A673 (cell line): ENCODE data around the gene ABI1. TPM values are rescaled to one million over a fixed set of nuclear protein-coding genes. Genes with fewer than 3 reads are reported as not detected.

ENCODE experiments used
- BruUV-seq: library from RNA; stranded (reverse); fragments of 400-500 nt; replicated peaks from 2 replicates; lab custom pipeline; 2021; lab: Mats Ljungman, UMichigan
- CTCF ChIA-PET: fragments of 300-600 bp; sonication (Branson Sonifier 250); formaldehyde crosslinking; loops from one replicate; lab custom pipeline; 2022; ENCODE audit warnings: antibody characterized with exemption; lab: Charles Lee
- POLR2A ChIA-PET: fragments of 300-600 bp; sonication (Branson Sonifier 250); formaldehyde crosslinking; loops from one replicate; lab custom pipeline; 2022; ENCODE audit warnings: antibody characterized with exemption; ENCODE audit not compliant: low non-redundant PET; lab: Charles Lee
- DNase-seq: peaks from one replicate; pipeline ENCODE4 v3.0.0-alpha.2; 2015; ENCODE audit warnings: low spot score
- H3K27ac ChIP-seq: fragments of 200-600 bp; sonication (generic); 2 replicates; pipeline ENCODE4 v1.5.1; 2016; ENCODE audit warnings: mixed run types, low read depth, mild to moderate bottlenecking, mixed read lengths, antibody characterized with exemption, low read length; ENCODE audit not compliant: poor library complexity, severe bottlenecking
- H3K27me3 ChIP-seq: fragments of 200-600 bp; sonication (generic); replicated peaks from 2 replicates; pipeline ENCODE4 v1.6.1; 2017; ENCODE audit warnings: mixed run types, low read depth, mild to moderate bottlenecking, mixed read lengths, antibody characterized with exemption, low read length; ENCODE audit not compliant: insufficient read depth, poor library complexity
- H3K36me3 ChIP-seq: fragments of 200-600 bp; sonication (generic); 2 replicates; pipeline ENCODE4 v1.6.1; 2016; ENCODE audit warnings: mixed run types, mild to moderate bottlenecking, mixed read lengths, antibody characterized with exemption, low read length; ENCODE audit not compliant: insufficient read depth, poor library complexity, severe bottlenecking
- H3K4me1 ChIP-seq: fragments of 200-600 bp; sonication (generic); 2 replicates; pipeline ENCODE4 v1.6.1; 2017; ENCODE audit warnings: mixed run types, mild to moderate bottlenecking, mixed read lengths, antibody characterized with exemption, low read length; ENCODE audit not compliant: insufficient read depth, poor library complexity, severe bottlenecking
- H3K4me3 ChIP-seq: fragments of 200-600 bp; sonication (generic); 2 replicates; pipeline ENCODE4 v1.5.1; 2016; ENCODE audit warnings: low read depth, mixed run types, mild to moderate bottlenecking, mixed read lengths, low read length; ENCODE audit not compliant: poor library complexity, severe bottlenecking
- H3K9me3 ChIP-seq: fragments of 200-600 bp; sonication (generic); 2 replicates; pipeline ENCODE4 v1.6.1; 2016; ENCODE audit warnings: mixed run types, low read depth, mild to moderate bottlenecking, mixed read lengths, antibody characterized with exemption, low read length; ENCODE audit not compliant: poor library complexity, severe bottlenecking
- CTCF ChIP-seq: fragments of 300-800, 200-600 bp; sonication (generic); conservative IDR thresholded peaks from 2 replicates; pipeline ENCODE4 v1.5.1; 2017; ENCODE audit warnings: low read depth, mild to moderate bottlenecking, antibody characterized with exemption, low read length, moderate library complexity, mixed read lengths
- EZH2 ChIP-seq: fragments of 200-600 bp; sonication (generic); IDR thresholded peaks from 2 replicates; pipeline ENCODE4 v1.6.1; 2017; ENCODE audit warnings: borderline replicate concordance, low read depth, mild to moderate bottlenecking, mixed read lengths, antibody characterized with exemption, low read length; ENCODE audit not compliant: poor library complexity, severe bottlenecking
- intact Hi-C: fragments of 100-400 bp; cut with micrococcal nuclease; formaldehyde crosslinking; loops from one replicate; pipeline ENCODE4 v1.10.0; 2022; ENCODE audit not compliant: unreplicated experiment
- total RNA-seq: library from RNA; stranded (reverse); gene quantifications from 2 replicates; pipeline ENCODE4 v1.2.3, GENCODE V29; 2021

The ABI1 gene
- total RNA-seq, 1 experiment from 2014 or later: 70.5 TPM

- no peak overlapping the region for H3K27ac ChIP-seq
Measured at GRCh38 chr10:26861205-26861998, 644 bp upstream of the ABI1 start.

GRCh38 chr10:26860102-26860442, 686 bp downstream of the ABI1 start:
- ChIA-PET CTCF (interaction anchor here (0.5 to 1.5 kb wide), 2 partner anchors 134 to 627 kb away, joined by 3 to 4 read pairs; no protein-coding TSS in a partner anchor), POLR2A (no interaction called here)
- Histone ChIP-seq H3K4me1 (peaks cover 20% of the 10 kb centered on the region), H3K4me3 (peak overlapping the region; percentile 92), H3K27ac (peak overlapping the region; percentile 94), H3K27me3 (no peaks in the 10 kb centered on the region), H3K36me3 (no peaks in the 10 kb centered on the region), H3K9me3 (no peaks in the 10 kb centered on the region)
- peak; percentile 78 for DNase-seq
- intact Hi-C loops: loop anchor here (5.0 kb wide), 1 partner anchor 108 kb away; no protein-coding TSS in a partner anchor
- no peak for TF ChIP-seq EZH2
- no peak for TF ChIP-seq CTCF
- BruUV-seq: no TSS peak

More at GRCh38 chr10:26861205-26861998, 644 bp upstream of the ABI1 start:
- ChIA-PET POLR2A (interaction anchor here (0.5 kb wide), 1 partner anchor 37 kb away, joined by 3 read pairs; no protein-coding TSS in a partner anchor), CTCF (interaction anchor here (0.6 to 1.5 kb wide), 3 partner anchors 20 to 237 kb away, joined by 3 to 4 read pairs (median 3); no protein-coding TSS in a partner anchor)
- TF ChIP-seq EZH2 (no peak), CTCF (peak; percentile 83)
- DNase-seq: no peak
- Histone ChIP-seq H3K27me3 (no peaks in the 10 kb centered on the region), H3K4me1 (peaks cover 12% of the 10 kb centered on the region), H3K9me3 (no peaks in the 10 kb centered on the region), H3K4me3 (peak overlapping the region; percentile 16), H3K36me3 (no peaks in the 10 kb centered on the region)
- no TSS peak for BruUV-seq
- intact Hi-C loops: loop anchor here (5.0 kb wide), 1 partner anchor 109 kb away; no protein-coding TSS in a partner anchor

- BruUV-seq: TSS peak; percentile 31
- Histone ChIP-seq H3K27me3 (no peaks in the 10 kb centered on the region), H3K36me3 (no peaks in the 10 kb centered on the region), H3K9me3 (no peaks in the 10 kb centered on the region), H3K27ac (peak overlapping the region; percentile 94), H3K4me3 (peak overlapping the region; percentile 92), H3K4me1 (peaks cover 24% of the 10 kb centered on the region)
- CTCF ChIA-PET: interaction anchor here (1.5 kb wide), 1 partner anchor 134 kb away, joined by 4 read pairs; no protein-coding TSS in a partner anchor
- POLR2A ChIA-PET: no interaction called here
- intact Hi-C loops: loop anchor here (5.0 kb wide), 1 partner anchor 107 kb away; no protein-coding TSS in a partner anchor
- TF ChIP-seq EZH2: no peak
- no peak for TF ChIP-seq CTCF
- no peak for DNase-seq
Measured at GRCh38 chr10:26859241-26860101, 1.3 kb downstream of the ABI1 start.
